T-helper 9 cell (primary cell): Measurements from ENCODE around the gene LRP5.
"Not testable (repeated sequence)": the region's sequence is repeated elsewhere in the genome, so short reads cannot be mapped to it uniquely, and the experiment has no call there.

ENCODE experiments used
- DNase-seq: peaks from one replicate; pipeline ENCODE4 v3.0.0-alpha.2; 2020

LRP5 gene

GRCh38 chr11:68398995-68399851 is 86.8 kb downstream of the LRP5 start:
- DNase-seq: no peak

GRCh38 chr11:68399916-68400315 is 87.5 kb downstream of the LRP5 start:
- DNase-seq: no peak

GRCh38 chr11:68400584-68400983 is 88.2 kb downstream of the LRP5 start:
- not testable (repeated sequence) for DNase-seq

GRCh38 chr11:68401856-68402255 is 89.5 kb downstream of the LRP5 start:
- DNase-seq: no peak

GRCh38 chr11:68402355-68403031 is 90.1 kb downstream of the LRP5 start:
- DNase-seq: no peak

- DNase-seq: no peak
Measured at GRCh38 chr11:68403424-68403823, 91.0 kb downstream of the LRP5 start.

- no peak for DNase-seq
Measured at GRCh38 chr11:68403831-68404230, 91.4 kb downstream of the LRP5 start.

GRCh38 chr11:68406324-68407313 is 94.2 kb downstream of the LRP5 start:
- no peak for DNase-seq

GRCh38 chr11:68408512-68408911 is 96.1 kb downstream of the LRP5 start:
- no peak for DNase-seq

GRCh38 chr11:68409748-68410344 is 97.5 kb downstream of the LRP5 start:
- DNase-seq: no peak

- DNase-seq: no peak
Measured at GRCh38 chr11:68411501-68411991, 99.2 kb downstream of the LRP5 start.

GRCh38 chr11:68412593-68413475 is 100.4 kb downstream of the LRP5 start:
- no peak for DNase-seq

GRCh38 chr11:68413591-68413999 is 101.2 kb downstream of the LRP5 start:
- DNase-seq: no peak

- DNase-seq: no peak
Measured at GRCh38 chr11:68414496-68415221, 102.3 kb downstream of the LRP5 start.

- no peak for DNase-seq
Measured at GRCh38 chr11:68416070-68416578, 103.7 kb downstream of the LRP5 start.

GRCh38 chr11:68418648-68419047 is 106.3 kb downstream of the LRP5 start:
- DNase-seq: no peak

GRCh38 chr11:68420171-68420570 is 107.8 kb downstream of the LRP5 start:
- no peak for DNase-seq

GRCh38 chr11:68423481-68423880 is 111.1 kb downstream of the LRP5 start:
- DNase-seq: no peak

GRCh38 chr11:68424101-68424632 is 111.8 kb downstream of the LRP5 start:
- no peak for DNase-seq
